GM21381 (cell line): ENCODE data around the gene ZSCAN5B.
"Not testable (repeated sequence)": the region's sequence is repeated elsewhere in the genome, so short reads cannot be mapped to it uniquely, and the experiment has no call there.

Experiments used
- ATAC-seq: cut with Tn5 transposase; IDR thresholded peaks from one replicate; pipeline ENCODE4 v1.9.1; 2021; ENCODE audit warnings: mild to moderate bottlenecking, moderate library complexity; ENCODE audit not compliant: unreplicated experiment

Gene ZSCAN5B

DNA sequence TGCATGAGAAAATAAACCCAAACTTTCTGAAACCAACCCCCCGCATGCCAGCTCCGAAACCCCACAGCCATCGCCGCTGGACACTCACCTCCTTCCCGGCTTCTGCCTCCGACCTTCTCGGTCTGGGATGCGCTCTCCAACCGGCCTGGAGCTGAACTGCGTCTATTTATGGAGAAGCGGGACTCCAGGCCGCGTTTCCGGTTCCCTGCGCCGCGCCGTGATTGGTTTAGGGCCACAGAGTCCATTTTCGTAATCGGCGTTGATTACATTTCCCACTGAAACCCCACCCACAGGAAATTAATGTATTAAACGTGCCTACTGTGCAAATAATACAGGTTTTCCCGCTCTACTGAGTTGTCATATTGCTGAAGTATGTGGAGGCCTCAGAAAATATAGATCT is at the start of gene ZSCAN5B:
TSS of gene ZSCAN5B (minus strand) at position 138 of the 400 bp plus-strand sequence. CDS start 4,731 bp downstream, outside the sequence.
- ATAC-seq: not testable (repeated sequence)

GRCh38 chr19:56245764-56246163 is 48.2 kb upstream of the ZSCAN5B start:
- not testable (repeated sequence) for ATAC-seq

DNA sequence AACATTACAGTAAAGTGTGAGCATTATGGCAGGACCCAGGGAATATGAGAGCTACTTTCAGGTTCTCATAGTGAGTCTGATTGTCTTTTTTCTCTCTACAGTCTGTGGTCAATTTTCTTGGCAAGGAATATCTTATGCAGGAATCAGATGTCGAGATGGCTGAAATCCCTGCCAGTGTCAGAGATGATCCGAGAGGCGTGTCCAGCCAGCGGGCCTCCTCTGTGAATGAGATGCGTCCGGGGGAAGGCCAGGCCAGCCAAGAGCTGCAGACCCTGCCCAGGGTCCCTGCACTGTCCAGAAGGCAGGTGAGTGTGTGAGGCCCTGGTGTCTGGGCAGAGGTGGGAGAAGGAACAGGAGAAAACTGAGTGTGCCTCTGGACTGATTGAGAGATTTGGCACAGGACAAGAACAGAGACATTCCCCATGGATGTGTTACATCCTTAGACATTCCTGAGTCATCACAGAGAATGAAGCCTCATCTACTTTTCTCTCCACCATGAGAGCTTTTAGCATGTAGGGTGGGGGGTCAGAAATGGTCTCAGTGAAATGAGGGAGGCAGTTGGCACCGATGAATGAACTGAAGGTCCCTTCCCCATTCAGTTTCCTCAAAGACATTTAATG is 47.6 kb upstream of the ZSCAN5B start:
- no peak for ATAC-seq

DNA sequence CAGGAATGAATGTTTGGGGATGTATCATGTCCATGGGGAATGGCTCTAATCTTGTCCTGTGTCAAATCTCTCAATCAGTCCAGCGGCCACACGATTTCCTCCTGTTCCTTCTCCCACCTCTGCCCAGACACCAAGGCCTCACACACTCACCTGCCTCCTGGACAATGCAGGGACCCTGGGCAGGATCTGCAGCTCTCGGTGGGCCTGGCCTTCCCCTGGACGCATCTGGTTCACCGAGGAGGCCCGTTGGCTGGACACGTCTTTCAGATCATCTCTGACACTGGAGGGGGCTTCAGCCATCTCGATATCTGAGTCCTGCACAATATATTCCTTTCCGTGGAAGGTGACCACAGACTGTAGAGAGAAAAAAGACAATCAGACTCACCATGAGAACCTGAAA is 25.9 kb upstream of the ZSCAN5B start:
- no peak for ATAC-seq

- ATAC-seq: no peak
Observed at GRCh38 chr19:56222901-56223300, 25.3 kb upstream of the ZSCAN5B start.

DNA sequence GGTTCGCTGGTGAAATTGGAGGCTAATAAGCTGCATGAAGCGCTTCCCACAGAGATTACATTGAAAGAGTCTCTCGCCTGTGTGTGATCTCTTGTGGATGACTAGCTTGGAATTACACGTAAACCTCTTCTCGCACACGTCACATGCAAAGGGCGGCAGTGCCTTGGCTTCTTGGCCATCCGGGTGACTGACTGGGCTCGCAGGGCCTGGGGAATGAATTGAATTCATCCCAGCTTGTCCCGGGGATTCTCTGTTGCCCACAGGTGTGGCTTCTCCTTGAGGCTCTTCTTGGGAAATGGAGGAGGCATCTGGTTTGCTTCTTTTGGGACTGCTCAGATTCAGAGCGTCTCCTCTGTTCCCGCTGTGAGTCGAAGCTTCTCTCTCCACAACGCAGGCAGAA is 24.3 kb upstream of the ZSCAN5B start:
- no peak for ATAC-seq

DNA sequence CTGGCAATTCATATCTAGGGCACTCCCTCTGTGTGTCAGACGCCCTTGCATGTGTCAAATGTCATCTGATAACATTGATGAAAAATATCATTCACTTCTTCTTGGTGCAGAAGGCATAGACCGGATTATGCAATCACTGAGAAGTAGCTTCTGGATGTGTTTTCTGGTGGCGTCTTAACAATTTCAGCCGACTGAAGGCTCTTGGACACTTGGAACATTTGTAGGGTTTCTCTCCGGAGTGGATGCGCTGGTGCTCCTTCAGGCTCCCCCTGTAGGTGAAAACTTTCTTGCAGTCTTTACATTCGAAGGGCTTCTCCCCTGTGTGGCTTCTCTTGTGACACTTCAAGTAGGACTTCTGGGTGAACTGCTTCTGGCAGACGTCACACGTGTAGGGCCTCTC is 23.9 kb upstream of the ZSCAN5B start:
- ATAC-seq: not testable (repeated sequence)

GRCh38 chr19:56218961-56219360 is 21.4 kb upstream of the ZSCAN5B start:
- ATAC-seq: no peak

DNA sequence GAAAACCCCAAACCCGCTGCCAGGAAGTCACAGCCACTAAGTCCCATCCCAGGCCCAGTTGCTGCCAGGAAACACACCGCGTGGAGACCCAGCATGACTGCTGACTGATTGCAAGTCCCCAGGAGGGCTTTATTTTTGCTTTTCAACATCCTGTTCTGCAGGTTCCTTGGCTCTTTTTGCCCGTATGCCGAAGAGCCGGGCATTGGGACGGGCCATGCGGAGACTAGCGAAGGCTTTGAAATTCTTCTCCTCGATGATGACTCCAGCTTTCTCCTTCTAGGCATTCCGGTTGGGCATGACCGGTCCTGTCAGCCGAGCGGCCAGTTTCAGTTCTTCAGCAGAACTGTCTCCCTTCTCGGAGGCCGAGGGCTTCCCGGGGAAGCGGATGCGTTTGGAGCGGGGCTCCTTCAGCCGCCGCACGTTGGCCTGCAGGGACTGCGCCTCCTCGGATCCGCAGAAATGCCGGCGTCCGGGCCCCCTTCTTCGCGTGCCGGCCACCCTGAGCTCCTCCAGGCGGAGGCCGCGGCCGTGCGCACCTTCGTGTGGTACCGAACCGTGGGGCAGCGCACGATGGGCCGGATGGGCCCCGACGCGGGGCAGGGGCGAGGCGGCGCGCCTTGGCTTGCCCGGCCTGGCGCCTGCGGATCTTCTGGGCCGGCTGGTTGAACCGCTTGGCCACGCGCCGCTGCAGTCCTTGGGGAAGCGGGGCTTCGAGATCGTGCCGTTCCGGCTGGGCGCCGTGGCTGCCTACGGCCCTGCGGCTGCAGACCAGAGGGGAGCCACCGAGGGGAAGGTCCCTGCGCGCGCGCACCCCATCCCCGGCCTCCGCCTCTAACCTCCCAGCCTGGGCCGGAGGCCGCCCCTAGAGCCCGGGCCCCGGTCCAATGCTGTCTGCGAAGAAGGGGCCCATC is 19.7 kb upstream of the ZSCAN5B start:
- no peak for ATAC-seq

GRCh38 chr19:56211718-56212117 is 14.1 kb upstream of the ZSCAN5B start:
- ATAC-seq: no peak

- not testable (repeated sequence) for ATAC-seq
Observed at GRCh38 chr19:56210036-56210435, 12.5 kb upstream of the ZSCAN5B start.

DNA sequence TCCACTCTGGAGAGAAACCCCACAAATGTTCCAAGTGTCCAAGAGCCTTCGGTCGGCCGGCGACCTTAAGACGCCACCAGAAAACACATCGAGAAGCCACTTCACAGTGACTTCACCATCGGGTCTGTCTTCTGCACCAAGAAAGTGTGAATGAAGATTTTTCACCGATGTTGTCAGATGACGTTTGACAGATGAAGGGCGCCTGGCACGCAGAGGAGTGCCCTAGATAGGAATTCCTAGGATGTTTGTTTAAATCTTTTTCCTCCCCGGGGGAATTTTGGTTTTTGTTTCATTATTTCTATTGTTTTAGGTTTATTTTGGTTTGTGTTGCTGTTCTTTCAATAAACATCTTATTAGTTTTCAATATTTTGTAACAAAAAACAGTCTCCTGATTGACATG is 11.5 kb upstream of the ZSCAN5B start:
- ATAC-seq: no peak

DNA sequence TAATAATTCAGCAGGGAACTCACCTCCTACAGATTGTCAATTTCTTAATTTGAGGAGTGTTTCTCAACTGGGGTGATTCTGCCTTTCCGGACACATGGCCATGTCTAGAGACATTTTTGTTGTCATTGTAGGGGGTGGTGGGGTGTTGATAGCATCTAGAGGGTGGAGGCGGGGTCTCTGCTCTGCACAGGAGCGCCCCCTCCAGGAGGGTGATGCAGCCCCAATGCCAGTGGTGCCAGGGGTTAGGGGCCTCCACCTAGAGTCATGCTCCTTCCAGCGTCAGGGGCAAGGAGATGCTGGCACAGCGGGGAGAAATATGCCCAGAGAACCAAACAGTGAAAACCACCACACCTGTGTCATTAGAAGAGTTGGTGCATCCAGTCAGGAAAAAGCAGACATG is 10.0 kb upstream of the ZSCAN5B start:
- not testable (repeated sequence) for ATAC-seq

DNA sequence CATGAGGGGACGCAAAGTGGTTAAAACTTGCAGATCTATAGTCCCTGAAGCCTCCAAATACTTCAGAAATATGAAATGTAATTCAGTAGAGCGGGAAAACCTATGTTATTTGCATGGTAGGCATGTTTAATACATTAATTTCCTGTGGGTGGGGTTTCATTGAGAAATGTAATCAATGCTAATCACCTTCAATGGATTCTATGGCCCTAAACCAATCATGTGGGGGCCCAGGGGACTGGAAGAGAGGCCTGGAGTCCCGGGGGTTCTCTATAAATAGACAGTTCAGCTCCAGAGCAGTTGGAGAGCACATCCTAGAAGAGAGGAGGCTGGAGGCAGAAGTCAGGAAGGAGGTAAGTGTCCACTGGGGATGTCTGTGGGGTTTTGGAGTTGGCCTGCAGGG is 4.4 kb upstream of the ZSCAN5B start, which contains the start of gene ZSCAN5C:
TSS of gene ZSCAN5C (plus strand) at position 301 of the 400 bp plus-strand sequence. CDS start 3,641 bp downstream, outside the sequence.
- no peak for ATAC-seq

- no peak for ATAC-seq
Observed at GRCh38 chr19:56199687-56200086, 2.1 kb upstream of the ZSCAN5B start.

DNA sequence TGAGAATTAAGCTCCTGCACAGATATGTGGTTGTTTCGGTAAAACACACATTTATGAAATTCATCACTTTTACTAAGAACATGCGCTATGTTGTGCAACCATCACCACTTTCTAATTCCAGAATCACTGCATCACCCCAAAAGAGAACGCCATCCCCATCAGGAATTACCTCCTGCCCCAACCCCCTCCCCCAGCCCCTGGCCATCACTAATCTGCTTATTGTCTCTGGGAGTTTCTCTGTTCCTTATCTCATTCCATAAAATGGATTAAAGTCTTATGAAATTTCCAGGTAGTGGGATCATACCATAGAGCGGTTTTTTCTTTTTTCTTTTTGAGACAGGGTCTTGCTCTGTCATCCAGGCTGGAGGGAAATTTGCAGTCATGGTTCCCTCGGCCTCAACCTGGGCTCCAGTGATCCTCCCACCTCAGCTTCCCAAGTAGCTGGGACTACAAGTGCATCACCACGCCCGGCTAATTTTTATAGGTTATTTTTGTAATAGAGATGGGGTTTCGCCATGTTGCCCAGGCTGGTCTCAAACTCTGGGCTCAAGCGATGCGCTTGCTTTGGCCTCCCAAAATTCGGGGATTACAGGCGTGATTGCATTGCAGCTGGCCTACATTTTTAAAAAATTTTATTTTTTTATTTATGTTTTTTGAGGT is 3.5 kb downstream of the ZSCAN5B start:
- no peak for ATAC-seq

DNA sequence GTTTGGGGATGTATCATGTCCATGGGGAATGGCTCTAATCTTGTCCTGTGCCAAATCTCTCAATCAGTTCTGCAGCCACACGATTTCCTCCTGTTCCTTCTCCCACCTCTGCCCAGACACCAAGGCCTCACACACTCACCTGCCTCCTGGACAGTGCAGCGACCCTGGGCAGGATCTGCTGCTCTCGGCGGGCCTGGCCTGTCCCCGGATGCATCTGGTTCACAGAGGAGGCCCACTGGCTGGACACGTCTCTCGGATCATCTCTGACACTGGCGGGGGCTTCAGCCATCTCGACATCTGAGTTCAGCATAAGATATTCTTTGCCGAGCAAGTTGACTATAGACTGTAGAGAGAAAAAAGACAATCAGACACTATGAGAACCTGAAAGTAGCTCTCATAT is 5.9 kb downstream of the ZSCAN5B start:
- no peak for ATAC-seq

GRCh38 chr19:56191115-56191514 is 6.5 kb downstream of the ZSCAN5B start:
- no peak for ATAC-seq

DNA sequence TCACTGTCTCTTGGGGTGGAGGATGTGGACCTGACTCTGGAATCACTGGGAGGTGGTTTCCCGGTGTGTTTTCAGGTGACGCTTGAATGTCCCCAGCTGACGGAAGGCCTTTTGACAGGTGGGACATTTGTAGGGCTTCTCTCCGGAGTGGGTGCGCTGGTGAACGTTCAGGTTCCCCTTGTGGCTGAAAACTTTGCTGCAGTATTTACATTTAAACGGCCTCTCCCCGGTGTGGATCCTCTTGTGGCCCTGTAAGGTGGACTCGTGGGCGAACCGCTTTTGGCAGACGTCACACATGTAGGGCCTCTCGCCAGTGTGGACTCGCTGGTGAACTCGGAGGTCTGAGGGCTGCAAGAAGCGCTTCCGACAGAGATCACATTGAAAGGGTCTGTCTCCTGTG is 7.8 kb downstream of the ZSCAN5B start:
- ATAC-seq: no peak

GRCh38 chr19:56177564-56178243 is 19.9 kb downstream of the ZSCAN5B start:
- no peak for ATAC-seq

- no peak for ATAC-seq
Observed at GRCh38 chr19:56176881-56177280, 20.7 kb downstream of the ZSCAN5B start.
